ENCODE results near the gene HPGD. TPM values are rescaled to one million over a fixed set of nuclear protein-coding genes. Genes with fewer than 3 reads are reported as not detected.

HPGD gene
- 1 to 10 TPM; 7.7 to 7.9 TPM for total RNA-seq

GRCh38 chr4:174522183-174523024 is at the start of gene HPGD:
Gene HPGD, minus strand, starts transcription at chr4:174522488. Its CDS starts 37 bp downstream, at chr4:174522451.

Other genes with a start within 250 kb of the HPGD start
- 10 to 100 TPM; 21.7 to 27.0 TPM for gene FBXO8, start 238.8 kb downstream of the HPGD start, total RNA-seq
- 10 to 100 TPM in 1 of 2 donors, 1 to 10 TPM in 1; 6.2 to 10.3 TPM for gene CEP44, start 238.6 kb downstream of the HPGD start, total RNA-seq